Fibroblast of lung (primary cell): ENCODE measurements around the gene TMEM60.

Experiments
- EZH2 ChIP-seq: IDR thresholded peaks from 2 replicates; pipeline ENCODE4 v1.5.1; 2012; ENCODE audit warnings: low read length, control low read depth, mild to moderate bottlenecking; ENCODE audit errors: missing control alignments
- TF ChIP-seq, protein P1 (sequence below), 2 donors: IDR thresholded peaks in 1 of 2; conservative IDR thresholded peaks in 1 of 2; 1 replicate in 1 of 2; 2 replicates in 1 of 2; pipeline ENCODE4 v1.5.1; 2011 to 2012; ENCODE audit warnings: low read length in 2 of 2, control low read depth in 1 of 2, inconsistent platforms in 1 of 2, low read depth in 1 of 2, mild to moderate bottlenecking in 1 of 2

- TF ChIP-seq, protein P1, sequence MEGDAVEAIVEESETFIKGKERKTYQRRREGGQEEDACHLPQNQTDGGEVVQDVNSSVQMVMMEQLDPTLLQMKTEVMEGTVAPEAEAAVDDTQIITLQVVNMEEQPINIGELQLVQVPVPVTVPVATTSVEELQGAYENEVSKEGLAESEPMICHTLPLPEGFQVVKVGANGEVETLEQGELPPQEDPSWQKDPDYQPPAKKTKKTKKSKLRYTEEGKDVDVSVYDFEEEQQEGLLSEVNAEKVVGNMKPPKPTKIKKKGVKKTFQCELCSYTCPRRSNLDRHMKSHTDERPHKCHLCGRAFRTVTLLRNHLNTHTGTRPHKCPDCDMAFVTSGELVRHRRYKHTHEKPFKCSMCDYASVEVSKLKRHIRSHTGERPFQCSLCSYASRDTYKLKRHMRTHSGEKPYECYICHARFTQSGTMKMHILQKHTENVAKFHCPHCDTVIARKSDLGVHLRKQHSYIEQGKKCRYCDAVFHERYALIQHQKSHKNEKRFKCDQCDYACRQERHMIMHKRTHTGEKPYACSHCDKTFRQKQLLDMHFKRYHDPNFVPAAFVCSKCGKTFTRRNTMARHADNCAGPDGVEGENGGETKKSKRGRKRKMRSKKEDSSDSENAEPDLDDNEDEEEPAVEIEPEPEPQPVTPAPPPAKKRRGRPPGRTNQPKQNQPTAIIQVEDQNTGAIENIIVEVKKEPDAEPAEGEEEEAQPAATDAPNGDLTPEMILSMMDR (conservative IDR thresholded peaks at IDR 0.05 in 1 of 2, IDR thresholded peaks at IDR 0.05 in 1 of 2; ENCODE audit: low read depth in 1 of 2, low read length in 2 of 2), result no peak
- no peak for TF ChIP-seq EZH2
Observed at GRCh38 chr7:77783111-77783510, 15.1 kb downstream of the TMEM60 start.
